DND-41 (cell line): Measurements from ENCODE around the gene HIBADH.

Source experiments
- EZH2 ChIP-seq: IDR thresholded peaks from 3 replicates; pipeline ENCODE4 v1.6.1; 2012; ENCODE audit warnings: borderline replicate concordance, low read depth, mild to moderate bottlenecking, moderate library complexity, low read length, inconsistent platforms; ENCODE audit not compliant: severe bottlenecking
- TF ChIP-seq, protein P1 (sequence below): IDR thresholded peaks from 2 replicates; pipeline ENCODE4 v1.5.1; 2012; ENCODE audit warnings: borderline replicate concordance, low read length, moderate library complexity, mild to moderate bottlenecking; ENCODE audit not compliant: poor library complexity, severe bottlenecking; ENCODE audit errors: extremely low read depth

DNA sequence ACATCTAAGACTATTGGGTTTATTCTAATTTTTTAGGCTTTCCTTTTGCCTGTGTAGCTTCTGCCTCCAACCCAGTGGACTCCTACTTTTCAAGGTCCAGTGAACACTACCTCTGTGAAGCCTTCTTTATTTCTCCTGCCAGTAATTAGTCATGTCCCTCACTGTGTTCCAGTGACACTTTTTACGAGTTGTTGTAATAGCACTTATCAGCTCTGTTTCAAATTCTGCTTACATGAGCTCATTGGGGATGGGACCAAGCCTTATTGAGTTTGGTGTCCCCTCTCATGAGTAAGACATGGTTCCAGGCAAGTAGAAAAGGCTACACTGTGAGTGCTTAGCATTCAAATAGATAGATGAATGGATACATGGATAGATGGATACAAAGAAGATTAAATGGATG, 184.6 kb downstream of the HIBADH start:
- TF ChIP-seq, protein P1, sequence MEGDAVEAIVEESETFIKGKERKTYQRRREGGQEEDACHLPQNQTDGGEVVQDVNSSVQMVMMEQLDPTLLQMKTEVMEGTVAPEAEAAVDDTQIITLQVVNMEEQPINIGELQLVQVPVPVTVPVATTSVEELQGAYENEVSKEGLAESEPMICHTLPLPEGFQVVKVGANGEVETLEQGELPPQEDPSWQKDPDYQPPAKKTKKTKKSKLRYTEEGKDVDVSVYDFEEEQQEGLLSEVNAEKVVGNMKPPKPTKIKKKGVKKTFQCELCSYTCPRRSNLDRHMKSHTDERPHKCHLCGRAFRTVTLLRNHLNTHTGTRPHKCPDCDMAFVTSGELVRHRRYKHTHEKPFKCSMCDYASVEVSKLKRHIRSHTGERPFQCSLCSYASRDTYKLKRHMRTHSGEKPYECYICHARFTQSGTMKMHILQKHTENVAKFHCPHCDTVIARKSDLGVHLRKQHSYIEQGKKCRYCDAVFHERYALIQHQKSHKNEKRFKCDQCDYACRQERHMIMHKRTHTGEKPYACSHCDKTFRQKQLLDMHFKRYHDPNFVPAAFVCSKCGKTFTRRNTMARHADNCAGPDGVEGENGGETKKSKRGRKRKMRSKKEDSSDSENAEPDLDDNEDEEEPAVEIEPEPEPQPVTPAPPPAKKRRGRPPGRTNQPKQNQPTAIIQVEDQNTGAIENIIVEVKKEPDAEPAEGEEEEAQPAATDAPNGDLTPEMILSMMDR: no peak
- no peak for TF ChIP-seq EZH2
